AG08396 (cell line): ENCODE measurements around the gene APLP1.
A peak's percentile ranks its signal among the peaks of the same experiment; 100 is the strongest.
"Not testable (repeated sequence)": the region's sequence is repeated elsewhere in the genome, so short reads cannot be mapped to it uniquely, and the experiment has no call there.

ENCODE experiments used
- DNase-seq: peaks from one replicate; pipeline ENCODE4 v3.0.0; 2012; ENCODE audit warnings: low spot score, mixed read lengths

Gene APLP1

GRCh38 chr19:35868172-35868822 is at the start of gene APLP1:
TSS of gene APLP1 (plus strand) at chr19:35868574. CDS start at chr19:35868637, 63 bp downstream.
- DNase-seq, result peak; percentile 79

GRCh38 chr19:35822579-35822978 is 45.8 kb upstream of the APLP1 start:
- no peak for DNase-seq

GRCh38 chr19:35824150-35824549 is 44.2 kb upstream of the APLP1 start:
- DNase-seq, result no peak

GRCh38 chr19:35828692-35829301 is 39.6 kb upstream of the APLP1 start:
- DNase-seq, result peak; percentile 78

GRCh38 chr19:35830986-35831385 is 37.4 kb upstream of the APLP1 start:
- no peak for DNase-seq

- DNase-seq, result no peak
Measured at GRCh38 chr19:35832054-35832453, 36.3 kb upstream of the APLP1 start.

GRCh38 chr19:35833972-35834371 is 34.4 kb upstream of the APLP1 start:
- no peak for DNase-seq

GRCh38 chr19:35836096-35836495 is 32.3 kb upstream of the APLP1 start:
- DNase-seq, result not testable (repeated sequence)

GRCh38 chr19:35841961-35842595 is 26.3 kb upstream of the APLP1 start:
- DNase-seq, result no peak

GRCh38 chr19:35842666-35843272 is 25.6 kb upstream of the APLP1 start:
- DNase-seq, result no peak

- DNase-seq, result no peak
Measured at GRCh38 chr19:35843676-35844481, 24.5 kb upstream of the APLP1 start.

GRCh38 chr19:35844482-35845214 is 23.7 kb upstream of the APLP1 start:
- DNase-seq, result no peak

GRCh38 chr19:35845215-35846037 is 22.9 kb upstream of the APLP1 start:
- DNase-seq, result no peak

- no peak for DNase-seq
Measured at GRCh38 chr19:35846038-35846668, 22.2 kb upstream of the APLP1 start.

GRCh38 chr19:35847911-35848310 is 20.5 kb upstream of the APLP1 start:
- no peak for DNase-seq

- DNase-seq, result no peak
Measured at GRCh38 chr19:35848486-35848885, 19.9 kb upstream of the APLP1 start.

GRCh38 chr19:35848919-35849505 is 19.4 kb upstream of the APLP1 start:
- DNase-seq, result no peak

- DNase-seq, result no peak
Measured at GRCh38 chr19:35851213-35852028, 17.0 kb upstream of the APLP1 start.
